Calu3 (cell line): ENCODE data around the gene ANAPC13. TPM values are rescaled to one million over a fixed set of nuclear protein-coding genes. Genes with fewer than 3 reads are reported as not detected.

ENCODE experiments used
- BruUV-seq: library from RNA; stranded (reverse); fragments of 400-500 nt; replicated peaks from 2 replicates; lab custom pipeline; 2021; lab: Mats Ljungman, UMichigan
- CTCF ChIA-PET: fragments of 300-600 bp; sonication (Branson Sonifier 250); formaldehyde crosslinking; loops from one replicate; lab custom pipeline; 2022; ENCODE audit warnings: antibody characterized with exemption; lab: Charles Lee
- DNase-seq: peaks from one replicate; pipeline ENCODE4 v3.0.0; 2022
- H3K27ac Mint-ChIP-seq: one replicate; pipeline ENCODE4 v1.8.0; 2022; ENCODE audit warnings: mixed read lengths; ENCODE audit not compliant: unreplicated experiment
- H3K27me3 Mint-ChIP-seq: one replicate; pipeline ENCODE4 v1.8.0; 2022; ENCODE audit warnings: mixed read lengths; ENCODE audit not compliant: unreplicated experiment
- H3K36me3 Mint-ChIP-seq: one replicate; pipeline ENCODE4 v1.8.0; 2022; ENCODE audit warnings: mild to moderate bottlenecking, moderate library complexity, mixed read lengths; ENCODE audit not compliant: insufficient read depth, unreplicated experiment
- H3K4me1 Mint-ChIP-seq: one replicate; pipeline ENCODE4 v1.8.0; 2022; ENCODE audit warnings: mild to moderate bottlenecking, low read depth, mixed read lengths; ENCODE audit not compliant: unreplicated experiment
- H3K4me3 Mint-ChIP-seq: one replicate; pipeline ENCODE4 v1.8.0; 2022; ENCODE audit warnings: mild to moderate bottlenecking, low read depth, moderate library complexity, mixed read lengths; ENCODE audit not compliant: unreplicated experiment
- H3K9me3 Mint-ChIP-seq: one replicate; pipeline ENCODE4 v1.8.0; 2022; ENCODE audit warnings: low read depth, mixed read lengths; ENCODE audit not compliant: unreplicated experiment
- CTCF ChIP-seq: fragments of 200-600 bp; IDR thresholded peaks from one replicate; pipeline ENCODE4 v1.8.0; 2022; ENCODE audit warnings: antibody characterized with exemption; ENCODE audit not compliant: unreplicated experiment
- intact Hi-C: fragments of 100-400 bp; cut with micrococcal nuclease; formaldehyde crosslinking; loops from one replicate; pipeline ENCODE4 v1.10.0; 2022; ENCODE audit not compliant: unreplicated experiment
- total RNA-seq: library from RNA; stranded (reverse); gene quantifications from 2 replicates; pipeline ENCODE4 v1.2.3, GENCODE V29; 2022

The ANAPC13 gene
- total RNA-seq, 1 experiment from 2014 or later: 49.2 TPM

GRCh38 chr3:134522541-134522940 lies 36.8 kb upstream of the ANAPC13 start:
- no peak overlapping the region for H3K4me3 Mint-ChIP-seq
- no peak for DNase-seq
- CTCF ChIA-PET: no interaction called here
- TF ChIP-seq CTCF: no peak
- H3K27me3 Mint-ChIP-seq: no peaks in the 10 kb centered on the region
- no TSS peak for BruUV-seq
- H3K4me1 Mint-ChIP-seq: peaks cover 5% of the 10 kb centered on the region
- H3K36me3 Mint-ChIP-seq: no peaks in the 10 kb centered on the region
- intact Hi-C loops: no loop called here
- H3K9me3 Mint-ChIP-seq: peaks cover 28% of the 10 kb centered on the region
- no peak overlapping the region for H3K27ac Mint-ChIP-seq

- Mint-ChIP-seq H3K9me3 (peaks cover 14% of the 10 kb centered on the region), H3K36me3 (no peaks in the 10 kb centered on the region), H3K4me3 (no peak overlapping the region), H3K27me3 (no peaks in the 10 kb centered on the region), H3K27ac (peak overlapping the region; percentile 44), H3K4me1 (peaks cover 26% of the 10 kb centered on the region)
- no peak for TF ChIP-seq CTCF
- CTCF ChIA-PET: no interaction called here
- intact Hi-C loops: no loop called here
- no peak for DNase-seq
- no TSS peak for BruUV-seq
Observed at GRCh38 chr3:134517791-134518190, 32.0 kb upstream of the ANAPC13 start.

- intact Hi-C loops: no loop called here
- DNase-seq: no peak
- no peak overlapping the region for H3K4me3 Mint-ChIP-seq
- BruUV-seq: no TSS peak
- no peaks in the 10 kb centered on the region for H3K27me3 Mint-ChIP-seq
- H3K4me1 Mint-ChIP-seq: peaks cover 26% of the 10 kb centered on the region
- no peaks in the 10 kb centered on the region for H3K36me3 Mint-ChIP-seq
- H3K27ac Mint-ChIP-seq: no peak overlapping the region
- CTCF ChIA-PET: no interaction called here
- H3K9me3 Mint-ChIP-seq: peaks cover 6% of the 10 kb centered on the region
- TF ChIP-seq CTCF: no peak
Observed at GRCh38 chr3:134516905-134517304, 31.1 kb upstream of the ANAPC13 start.

- Mint-ChIP-seq H3K4me1 (peaks cover 11% of the 10 kb centered on the region), H3K9me3 (no peaks in the 10 kb centered on the region), H3K4me3 (no peak overlapping the region), H3K36me3 (no peaks in the 10 kb centered on the region), H3K27me3 (no peaks in the 10 kb centered on the region), H3K27ac (no peak overlapping the region)
- CTCF ChIA-PET: no interaction called here
- BruUV-seq: no TSS peak
- DNase-seq: no peak
- no peak for TF ChIP-seq CTCF
- intact Hi-C loops: no loop called here
Observed at GRCh38 chr3:134511500-134511899, 25.7 kb upstream of the ANAPC13 start.

GRCh38 chr3:134505485-134505884 lies 19.7 kb upstream of the ANAPC13 start:
- DNase-seq: no peak
- no peaks in the 10 kb centered on the region for H3K4me1 Mint-ChIP-seq
- H3K27me3 Mint-ChIP-seq: no peaks in the 10 kb centered on the region
- H3K9me3 Mint-ChIP-seq: peaks cover 16% of the 10 kb centered on the region
- H3K27ac Mint-ChIP-seq: no peak overlapping the region
- no peaks in the 10 kb centered on the region for H3K36me3 Mint-ChIP-seq
- CTCF ChIA-PET: no interaction called here
- no TSS peak for BruUV-seq
- H3K4me3 Mint-ChIP-seq: no peak overlapping the region
- TF ChIP-seq CTCF: no peak
- intact Hi-C loops: no loop called here
